Erythroblast (primary cell): ENCODE data around the gene MMEL1.

Source experiments
- GATA1 ChIP-seq: IDR thresholded peaks from 2 replicates; pipeline ENCODE4 v1.6.1; 2011; ENCODE audit warnings: low read depth, mild to moderate bottlenecking, control low read depth, low read length, moderate library complexity
- POLR2A ChIP-seq: IDR thresholded peaks from 2 replicates; pipeline ENCODE4 v1.6.1; 2011; ENCODE audit warnings: mild to moderate bottlenecking, low read length

DNA sequence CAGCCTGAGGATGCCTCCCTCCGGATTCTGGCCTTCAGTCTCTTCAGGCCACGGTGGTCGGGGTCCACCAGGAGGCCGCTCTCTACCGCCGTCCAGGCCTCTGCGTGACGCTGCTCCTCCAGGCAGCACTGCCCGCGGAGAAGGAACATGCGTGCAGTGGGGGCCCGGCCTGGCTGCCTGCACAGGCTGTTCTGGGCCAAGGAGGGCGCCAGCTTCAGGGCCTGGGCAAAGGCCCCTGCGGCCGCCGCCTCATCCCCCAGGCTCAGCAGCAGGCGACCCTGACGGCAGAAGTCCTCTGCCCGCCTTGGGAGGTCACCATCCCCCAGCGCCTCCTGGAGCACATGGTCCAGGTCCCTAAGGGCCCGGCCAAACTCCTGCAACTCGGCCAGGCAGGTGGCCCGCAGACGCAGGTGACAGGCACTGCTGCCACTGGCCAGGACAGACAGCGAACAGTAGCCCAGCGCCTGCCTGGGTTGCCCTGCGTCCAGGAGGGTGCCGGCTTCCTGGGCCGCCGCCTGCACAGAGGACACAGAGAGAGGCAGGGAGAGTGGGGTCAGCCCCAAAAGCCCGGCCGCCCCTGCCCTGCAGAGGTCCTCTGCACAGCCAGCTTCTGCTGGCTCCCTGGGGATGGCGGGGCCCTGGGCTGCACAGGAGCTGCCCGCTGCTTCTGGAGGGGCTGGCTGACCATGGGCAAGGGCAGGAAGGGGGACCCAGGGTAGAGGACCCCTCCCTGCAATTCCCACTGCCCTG, 8.7 kb upstream of the MMEL1 start:
- TF ChIP-seq POLR2A (no peak), GATA1 (no peak)
